HK-2 (cell line): ENCODE measurements around the gene USP3.
"Not testable (repeated sequence)": the region's sequence is repeated elsewhere in the genome, so short reads cannot be mapped to it uniquely, and the experiment has no call there.

Experiments used
- DNase-seq: peaks from one replicate; pipeline ENCODE4 v3.0.0-alpha.2; 2018; ENCODE audit not compliant: unreplicated experiment

USP3 gene

DNA sequence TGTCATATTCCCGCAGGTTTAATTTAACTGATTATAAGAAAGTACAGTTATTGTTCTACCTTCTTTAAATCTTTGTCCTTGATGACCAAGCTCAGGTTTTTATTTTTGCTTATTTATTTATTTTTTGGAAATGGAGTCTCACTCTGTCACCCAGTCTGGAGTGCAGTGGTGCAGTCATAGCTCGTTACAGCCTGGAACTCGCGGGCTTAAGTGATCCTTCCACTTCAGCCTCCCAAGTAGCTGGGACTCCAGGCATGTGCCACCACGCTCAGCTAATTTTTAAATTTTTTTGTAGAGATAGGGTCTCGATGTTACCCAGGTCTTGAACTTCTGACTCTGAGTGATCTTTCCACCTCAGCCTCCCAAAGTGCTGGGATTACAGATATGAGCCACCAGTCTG lies 8.9 kb downstream of the USP3 start:
- no peak for DNase-seq

GRCh38 chr15:63513728-63514127 lies 9.3 kb downstream of the USP3 start:
- DNase-seq = no peak

DNA sequence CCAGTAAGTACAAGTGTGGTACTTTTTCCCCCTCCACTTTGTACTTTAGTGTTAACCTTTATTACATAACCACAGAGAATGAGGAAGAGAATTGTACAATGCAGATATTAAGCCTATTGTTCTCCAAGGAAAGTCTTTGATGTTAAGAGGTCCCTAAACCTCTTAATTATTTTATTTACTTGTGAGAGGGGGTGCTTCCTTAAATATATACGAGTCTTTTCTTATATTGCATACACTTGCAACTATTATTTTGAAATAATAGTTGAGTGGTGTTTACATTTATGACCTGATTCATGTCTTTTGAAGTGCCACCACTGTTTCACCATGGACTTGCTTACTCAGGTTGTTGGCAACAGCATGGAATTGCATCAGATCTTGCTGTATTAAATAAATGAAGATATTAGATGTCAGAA lies 10.1 kb downstream of the USP3 start:
- no peak for DNase-seq

DNA sequence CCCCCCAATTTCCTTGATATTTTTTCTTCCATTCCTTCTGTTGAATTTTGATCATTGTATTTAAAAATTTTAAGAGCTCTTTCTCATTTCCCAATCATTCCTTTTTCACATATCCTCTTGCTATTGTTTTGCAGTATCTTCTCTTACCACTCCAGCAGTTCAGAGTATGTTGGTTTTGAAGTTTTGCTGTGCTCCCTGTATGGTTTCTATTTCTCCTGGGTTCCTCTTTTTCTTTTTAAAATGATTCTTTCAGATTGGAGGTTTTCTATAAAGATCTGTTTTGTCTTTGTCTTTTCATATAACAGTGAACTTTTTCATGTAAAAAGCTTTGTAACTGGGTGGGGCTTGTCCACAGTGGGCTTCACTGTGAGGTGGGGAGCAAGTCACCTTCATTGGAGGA lies 12.8 kb downstream of the USP3 start:
- no peak for DNase-seq

DNA sequence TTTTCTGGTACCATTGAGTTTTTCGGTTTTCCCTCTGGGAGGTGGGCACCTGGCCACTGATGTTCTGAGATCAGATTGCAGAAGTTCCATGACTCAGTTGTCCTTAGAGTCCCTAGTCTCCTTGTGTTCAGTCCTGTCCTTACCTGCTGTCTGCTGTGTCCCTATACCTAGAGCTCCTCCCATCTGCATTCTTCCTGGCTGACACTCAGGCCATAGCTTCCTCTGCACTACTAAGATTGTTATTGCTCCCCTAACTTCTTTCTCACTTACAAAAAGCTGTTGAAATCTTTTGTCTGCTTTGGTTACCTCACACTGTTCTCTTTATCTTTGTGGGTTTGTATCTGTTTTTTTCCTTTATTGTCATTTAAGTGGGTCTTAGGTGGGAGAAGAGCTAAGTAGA lies 13.2 kb downstream of the USP3 start:
- no peak for DNase-seq

DNA sequence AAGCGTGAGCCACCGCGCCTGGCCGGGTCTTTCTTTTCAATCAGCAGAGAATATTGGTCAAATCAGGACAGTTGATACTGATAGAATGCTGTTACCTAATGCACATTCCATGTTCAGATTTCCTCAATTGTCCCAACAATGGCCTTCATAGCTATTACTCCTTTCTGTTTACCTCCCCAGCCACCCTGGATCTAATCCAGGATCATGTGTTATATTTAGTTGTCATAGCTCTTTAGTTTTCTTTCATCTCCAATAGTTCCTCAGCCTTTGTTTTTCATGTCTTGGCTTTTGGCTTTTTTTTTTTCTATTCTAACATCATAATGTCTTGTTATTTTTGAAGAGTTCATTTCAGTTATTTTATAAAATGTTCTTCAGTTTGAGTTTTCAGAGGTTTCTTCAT lies 14.6 kb downstream of the USP3 start:
- no peak for DNase-seq

- no peak for DNase-seq
These were observed 15.3 kb downstream of the USP3 start for GRCh38 chr15:63519548-63520178.

DNA sequence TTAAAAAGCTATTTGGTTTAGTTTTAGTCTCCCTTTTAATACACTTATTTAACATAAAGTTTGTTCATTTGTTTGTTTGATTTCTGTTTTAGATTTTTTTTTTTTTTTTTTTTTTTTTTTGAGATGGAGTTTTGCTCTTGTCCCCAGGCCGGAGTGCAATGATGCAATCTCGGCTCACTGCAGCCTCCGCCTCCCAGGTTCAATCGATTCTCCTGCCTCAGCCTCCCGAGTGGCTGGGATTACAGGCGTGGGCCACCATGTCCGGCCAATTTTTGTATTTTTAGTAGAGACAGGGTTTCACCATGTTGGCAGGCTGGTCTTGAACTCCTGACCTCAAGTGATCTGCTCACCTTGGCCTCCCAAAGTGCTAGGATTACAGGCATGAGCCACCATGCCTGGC lies 16.1 kb downstream of the USP3 start:
- DNase-seq = not testable (repeated sequence)

- no peak for DNase-seq
These were observed 17.8 kb downstream of the USP3 start for GRCh38 chr15:63522225-63522578.

- no peak for DNase-seq
These were observed 19.1 kb downstream of the USP3 start for GRCh38 chr15:63523306-63523990.

DNA sequence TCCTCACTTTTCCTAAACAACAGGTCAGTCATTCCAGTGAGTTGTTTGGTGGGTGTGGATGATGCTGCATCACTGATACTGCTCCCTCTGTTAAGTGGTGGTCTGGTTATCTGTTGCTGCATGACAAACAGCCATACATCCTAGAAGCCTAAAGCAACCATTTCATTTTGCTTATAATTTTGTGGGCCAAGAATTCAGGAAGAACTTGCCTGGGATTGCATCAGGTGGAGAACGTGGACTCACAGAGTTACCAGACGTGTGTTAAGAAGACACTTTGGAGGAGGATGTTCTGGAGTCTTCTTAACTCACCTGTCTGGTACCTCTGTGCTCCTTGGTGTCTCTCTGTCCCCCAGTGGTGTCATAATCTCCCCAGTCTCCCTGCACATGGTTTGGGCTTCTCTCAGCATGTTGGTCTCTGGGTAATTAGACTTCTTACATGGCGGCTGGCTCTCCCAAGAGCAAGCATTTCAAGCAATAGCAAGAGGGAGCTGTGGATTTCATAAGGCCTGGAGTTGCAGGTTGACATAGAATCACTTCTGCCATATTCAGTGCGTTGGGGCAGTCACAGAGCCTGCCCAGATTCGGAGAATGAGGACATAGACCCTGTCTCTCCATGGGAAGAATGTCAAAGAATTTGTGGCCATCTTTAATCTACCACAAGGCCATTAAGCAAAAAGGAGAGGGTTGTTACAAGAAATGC lies 20.1 kb downstream of the USP3 start:
- no peak for DNase-seq

DNA sequence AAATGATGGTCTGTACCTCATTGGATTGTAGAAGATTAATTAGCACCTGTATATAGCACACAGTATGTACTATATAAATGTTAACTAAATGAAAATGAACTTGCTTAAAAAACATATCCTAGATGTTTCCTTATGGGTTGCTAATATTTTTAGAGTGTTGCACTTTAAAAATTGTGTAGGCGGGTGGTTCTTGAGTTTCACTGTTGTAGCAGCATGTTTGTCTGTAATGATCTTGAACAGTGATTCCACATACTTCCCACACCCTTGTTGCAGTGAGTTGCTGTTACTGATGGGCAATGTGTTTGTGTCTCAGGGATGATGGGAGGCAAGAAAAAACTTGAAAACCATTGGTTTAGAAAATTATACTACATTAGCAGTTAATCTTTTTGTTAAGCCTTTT lies 22.0 kb downstream of the USP3 start:
- DNase-seq = no peak

GRCh38 chr15:63528138-63528659 lies 23.8 kb downstream of the USP3 start:
- no peak for DNase-seq

GRCh38 chr15:63530235-63530634 lies 25.8 kb downstream of the USP3 start:
- no peak for DNase-seq

GRCh38 chr15:63530752-63531299 lies 26.4 kb downstream of the USP3 start:
- no peak for DNase-seq

DNA sequence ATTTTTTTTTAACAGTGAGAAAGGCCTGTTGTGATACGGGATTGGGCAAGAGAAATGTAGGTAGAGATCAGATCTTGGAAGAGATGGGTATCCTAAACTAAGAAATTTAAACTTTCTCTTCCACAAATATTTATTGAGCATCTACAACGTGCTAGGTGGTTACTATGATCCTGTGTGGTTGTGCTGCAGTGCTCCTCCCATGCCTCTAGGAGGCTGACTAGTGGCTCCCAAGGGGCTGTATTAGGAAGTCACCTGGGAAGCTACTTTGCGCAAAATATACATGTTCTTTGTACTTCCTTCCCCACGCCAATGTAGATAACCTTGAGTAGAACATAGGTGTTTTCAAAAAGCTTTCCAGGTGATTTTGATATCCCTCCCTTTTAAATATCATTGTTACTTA lies 27.2 kb downstream of the USP3 start:
- no peak for DNase-seq

DNA sequence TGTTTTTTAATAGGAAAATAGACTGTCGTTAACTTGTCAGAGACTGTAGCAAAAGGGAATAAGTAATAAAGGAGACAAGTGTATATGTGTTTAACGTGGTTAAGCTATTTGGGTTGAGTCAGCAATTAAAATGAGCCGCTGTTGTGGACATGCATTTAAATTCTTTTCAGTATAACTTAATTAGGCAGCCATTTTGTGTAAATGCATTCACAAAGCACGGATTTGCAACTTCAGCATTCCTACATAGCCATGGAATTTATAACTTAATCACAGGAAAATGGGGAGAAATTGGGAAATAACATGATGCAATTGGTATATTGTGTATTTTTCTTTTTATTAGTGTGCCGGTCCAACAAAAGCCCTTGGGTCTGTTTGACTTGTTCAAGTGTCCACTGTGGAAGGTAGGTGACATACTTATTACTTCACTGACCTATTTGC lies 27.9 kb downstream of the USP3 start:
- DNase-seq = no peak

DNA sequence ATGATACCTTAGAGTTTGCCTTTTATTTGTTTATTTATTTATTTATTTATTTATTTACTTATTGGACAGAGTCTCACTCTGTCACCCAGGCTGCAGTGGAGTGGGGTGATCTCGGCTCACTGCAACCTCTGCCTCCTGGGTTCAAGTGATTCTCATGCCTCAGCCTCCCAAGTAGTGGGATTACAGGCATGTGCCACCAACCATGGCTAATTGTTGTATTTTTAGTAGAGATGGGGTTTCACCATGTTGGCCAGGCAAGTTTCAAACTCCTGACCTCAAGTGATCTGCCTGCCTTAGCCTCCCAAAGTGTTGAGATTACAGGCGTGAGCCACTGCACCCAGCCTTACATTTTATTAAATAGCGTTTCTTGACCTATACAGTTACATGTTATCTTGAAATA lies 30.5 kb downstream of the USP3 start:
- not testable (repeated sequence) for DNase-seq

- DNase-seq = no peak
These were observed 31.3 kb downstream of the USP3 start for GRCh38 chr15:63535689-63536088.

GRCh38 chr15:63538876-63539275 lies 34.5 kb downstream of the USP3 start:
- no peak for DNase-seq

- DNase-seq = no peak
These were observed 35.1 kb downstream of the USP3 start for GRCh38 chr15:63539521-63539920.

- no peak for DNase-seq
These were observed 35.6 kb downstream of the USP3 start for GRCh38 chr15:63539998-63540397.

GRCh38 chr15:63540449-63540848 lies 36.1 kb downstream of the USP3 start:
- no peak for DNase-seq
